ENCODE measurements around the gene FARS2.
A peak's percentile ranks its signal among the peaks of the same experiment; 100 is the strongest.
"Not testable (repeated sequence)": the region's sequence is repeated elsewhere in the genome, so short reads cannot be mapped to it uniquely, and the experiment has no call there.

FARS2 gene

GRCh38 chr6:5665667-5666066, 404.4 kb downstream of the FARS2 start:
- FAIRE-seq (no peak), DNase-seq (ENCODE audit: extremely low spot score, insufficient read length, low read depth) (no peak)

GRCh38 chr6:5666695-5667094, 405.4 kb downstream of the FARS2 start:
- FAIRE-seq (no peak), DNase-seq (ENCODE audit: extremely low spot score, insufficient read length, low read depth) (no peak)

GRCh38 chr6:5667737-5668136, 406.4 kb downstream of the FARS2 start:
- FAIRE-seq = no peak
- DNase-seq (ENCODE audit: extremely low spot score, insufficient read length, low read depth) = no peak

GRCh38 chr6:5670381-5670780, 409.1 kb downstream of the FARS2 start:
- DNase-seq (ENCODE audit: extremely low spot score, insufficient read length, low read depth) (no peak), FAIRE-seq (no peak)

- FAIRE-seq = no peak
- DNase-seq (ENCODE audit: extremely low spot score, insufficient read length, low read depth) = no peak
These were observed 409.7 kb downstream of the FARS2 start for GRCh38 chr6:5670811-5671561.

GRCh38 chr6:5671601-5672559, 410.6 kb downstream of the FARS2 start:
- DNase-seq (ENCODE audit: extremely low spot score, insufficient read length, low read depth) (no peak), FAIRE-seq (no peak)

- FAIRE-seq (no peak), DNase-seq (ENCODE audit: extremely low spot score, insufficient read length, low read depth) (no peak)
These were observed 411.3 kb downstream of the FARS2 start for GRCh38 chr6:5672581-5673011.

GRCh38 chr6:5673019-5673790, 411.9 kb downstream of the FARS2 start:
- DNase-seq (ENCODE audit: extremely low spot score, insufficient read length, low read depth) (no peak), FAIRE-seq (no peak)

GRCh38 chr6:5674141-5674540, 412.8 kb downstream of the FARS2 start:
- DNase-seq (ENCODE audit: extremely low spot score, insufficient read length, low read depth) (no peak), FAIRE-seq (no peak)

- FAIRE-seq = no peak
- no peak for DNase-seq (ENCODE audit: extremely low spot score, insufficient read length, low read depth)
These were observed 413.4 kb downstream of the FARS2 start for GRCh38 chr6:5674721-5675120.

- FAIRE-seq = no peak
- DNase-seq (ENCODE audit: extremely low spot score, insufficient read length, low read depth) = no peak
These were observed 415.4 kb downstream of the FARS2 start for GRCh38 chr6:5676701-5677100.

GRCh38 chr6:5677219-5678000, 416.1 kb downstream of the FARS2 start:
- FAIRE-seq = no peak
- no peak for DNase-seq (ENCODE audit: extremely low spot score, insufficient read length, low read depth)

- FAIRE-seq (no peak), DNase-seq (ENCODE audit: extremely low spot score, insufficient read length, low read depth) (no peak)
These were observed 418.0 kb downstream of the FARS2 start for GRCh38 chr6:5679270-5679669.

- FAIRE-seq (no peak), DNase-seq (ENCODE audit: extremely low spot score, insufficient read length, low read depth) (no peak)
These were observed 418.4 kb downstream of the FARS2 start for GRCh38 chr6:5679691-5680090.

- FAIRE-seq (peak; percentile 63), DNase-seq (ENCODE audit: extremely low spot score, insufficient read length, low read depth) (no peak)
These were observed 418.8 kb downstream of the FARS2 start for GRCh38 chr6:5680095-5680494.

GRCh38 chr6:5681480-5681879, 420.2 kb downstream of the FARS2 start:
- no peak for DNase-seq (ENCODE audit: extremely low spot score, insufficient read length, low read depth)
- FAIRE-seq = no peak

- no peak for FAIRE-seq
- DNase-seq (ENCODE audit: extremely low spot score, insufficient read length, low read depth) = no peak
These were observed 421.2 kb downstream of the FARS2 start for GRCh38 chr6:5682530-5682929.

GRCh38 chr6:5683747-5684146, 422.4 kb downstream of the FARS2 start:
- not testable (repeated sequence) for DNase-seq (ENCODE audit: extremely low spot score, insufficient read length, low read depth); FAIRE-seq

GRCh38 chr6:5684320-5685053, 423.2 kb downstream of the FARS2 start:
- DNase-seq (ENCODE audit: extremely low spot score, insufficient read length, low read depth) (no peak), FAIRE-seq (no peak)
